NOMO-1 treated with DMSO at 0.1 percent for 48 hours (cell line): Measurements from ENCODE around the gene MORN5.

Source experiments
- DNase-seq: peaks from one replicate; lab custom pipeline; 2025; ENCODE audit not compliant: unreplicated experiment; lab: John Stamatoyannopoulos, UW

MORN5 gene

DNA sequence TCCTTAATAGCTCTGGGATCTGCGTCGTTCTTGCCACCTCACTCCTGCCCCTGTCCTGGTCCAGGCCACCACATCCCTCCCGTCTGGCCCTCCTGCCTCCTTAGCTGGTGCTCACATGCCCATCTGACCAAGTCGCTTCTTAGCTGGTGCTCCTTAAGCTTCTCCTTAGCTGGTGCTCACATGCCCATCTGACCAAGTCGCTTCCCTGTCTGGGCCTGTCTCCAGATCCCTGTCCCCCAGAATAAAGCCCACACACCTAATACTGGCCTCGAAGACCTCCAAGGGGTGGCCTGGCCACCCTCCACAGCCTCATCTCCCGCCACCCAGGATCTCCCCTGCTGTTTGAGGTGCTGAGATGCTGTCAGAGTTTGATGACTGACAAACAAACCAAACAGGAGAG is 35.2 kb upstream of the MORN5 start:
- no peak for DNase-seq

DNA sequence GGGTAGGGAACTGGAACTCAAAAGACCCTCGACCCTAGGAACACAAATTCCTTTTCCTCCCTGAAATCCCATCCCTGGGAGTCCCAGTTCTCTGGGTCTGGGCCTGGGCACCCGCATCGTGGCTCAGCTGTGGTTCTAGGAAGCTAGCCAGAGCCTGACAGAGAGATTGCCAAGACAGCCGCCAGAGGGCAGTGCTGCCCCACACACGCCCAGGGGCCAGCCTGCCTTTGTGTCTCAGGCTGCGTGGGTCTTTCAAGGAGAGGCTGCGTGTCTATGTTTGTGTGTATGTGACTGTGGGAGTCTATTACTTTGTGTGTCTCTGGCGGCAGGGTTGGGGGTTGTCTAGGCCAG is 34.6 kb upstream of the MORN5 start:
- DNase-seq, result peak; percentile 54

DNA sequence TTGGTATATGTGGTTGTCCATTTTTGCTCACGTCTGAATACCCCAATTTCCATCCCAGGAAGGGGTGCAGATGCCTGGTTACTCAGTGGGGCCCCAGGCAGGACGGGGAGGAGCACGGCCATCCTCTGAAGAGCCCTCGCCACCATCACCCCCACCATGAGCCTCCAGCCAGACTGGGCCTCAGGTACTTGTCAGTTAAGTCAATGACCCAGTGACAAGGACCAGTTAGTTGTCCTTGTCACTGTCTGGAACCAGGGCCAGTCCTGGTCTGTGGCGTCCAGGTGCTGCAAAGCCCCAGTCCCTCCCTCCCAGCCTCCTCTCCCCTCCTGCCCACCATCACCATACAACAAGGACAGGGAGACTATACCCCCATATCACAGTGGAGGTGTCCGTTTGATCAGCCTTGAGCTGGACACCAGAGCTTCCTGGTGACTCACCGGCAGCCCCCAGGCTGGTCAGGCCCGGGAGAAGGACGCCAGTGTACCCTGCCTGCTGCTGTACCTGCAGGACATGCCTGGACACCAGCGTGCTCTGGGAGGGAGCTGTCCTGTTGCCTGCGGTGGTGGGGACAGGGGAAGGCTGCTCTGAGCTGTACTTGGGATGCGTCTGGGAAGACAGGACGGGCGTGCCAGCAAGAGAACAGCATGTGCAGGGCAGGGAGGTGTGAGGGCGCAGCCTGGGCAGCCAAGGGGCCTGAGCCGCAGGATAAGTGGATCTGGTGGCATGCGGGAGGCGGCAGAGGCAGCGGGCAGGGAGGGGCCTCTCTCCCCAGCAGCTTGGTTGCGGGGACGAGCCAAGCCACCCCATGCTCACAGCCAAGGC is 34.0 kb upstream of the MORN5 start:
- DNase-seq, result no peak

DNA sequence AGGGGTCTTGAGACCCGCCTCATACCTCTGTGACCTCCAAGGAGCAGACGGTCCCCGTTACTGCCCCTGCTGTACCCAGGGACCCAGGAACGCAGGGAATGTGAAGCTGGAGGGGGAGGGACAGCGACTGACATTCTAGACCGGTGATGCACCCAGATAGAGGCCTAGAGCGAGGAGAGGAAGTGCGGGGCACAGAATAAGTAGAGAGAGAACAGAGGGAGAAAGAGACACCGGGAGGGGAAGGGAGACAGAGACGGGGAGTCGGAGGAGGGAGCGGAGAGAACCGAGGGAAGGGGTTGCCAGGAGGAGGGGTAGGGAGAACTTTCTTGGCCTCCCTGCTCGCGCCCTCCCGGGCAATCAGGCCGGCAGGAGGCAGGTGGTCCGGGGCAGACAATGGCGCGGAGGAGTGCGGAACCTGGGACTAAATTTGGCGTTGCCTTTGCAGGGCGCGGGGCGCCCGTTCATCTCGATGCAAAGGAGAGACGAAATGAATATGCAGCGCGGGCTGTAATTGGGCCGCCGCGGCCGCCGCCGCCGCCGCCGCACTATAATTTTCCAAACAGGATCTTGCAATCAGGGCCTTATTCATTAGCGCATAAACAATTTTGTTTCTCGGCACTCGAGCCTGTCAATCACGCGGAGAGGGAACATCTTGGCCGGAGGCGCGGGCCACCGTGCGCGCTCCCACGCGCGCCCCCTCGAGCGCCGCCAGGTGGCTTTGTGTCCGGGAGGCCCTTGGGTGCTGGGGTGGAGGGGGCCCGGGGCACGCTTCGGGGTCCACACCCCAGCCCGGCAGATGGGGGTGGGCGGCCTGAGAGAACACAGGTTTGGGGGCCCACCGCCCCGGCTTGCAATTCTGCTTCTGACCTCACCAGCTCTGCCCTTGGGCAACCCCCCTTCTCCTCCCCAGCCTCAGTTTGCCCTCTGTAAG is 33.1 kb upstream of the MORN5 start:
- DNase-seq, result no peak

DNA sequence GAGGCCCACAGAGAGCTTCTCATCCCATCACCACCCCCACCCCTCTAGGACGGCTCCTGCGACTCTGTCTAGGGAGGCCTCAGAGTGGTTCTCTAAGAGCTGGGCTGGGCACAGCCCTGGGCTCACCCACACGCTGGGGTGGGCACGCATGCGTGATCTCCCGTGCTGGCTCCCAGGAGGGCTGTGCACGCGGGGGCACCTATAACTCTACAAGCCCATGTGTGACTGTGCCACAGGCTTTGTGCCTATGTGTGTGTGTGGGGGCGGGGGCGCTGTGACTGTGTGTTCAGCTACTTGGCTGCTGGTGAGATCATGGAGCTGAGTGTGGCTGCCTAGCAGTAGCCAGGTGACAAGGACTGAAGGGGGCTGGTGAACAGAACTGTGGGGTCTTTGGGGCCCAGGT is 32.3 kb upstream of the MORN5 start:
- no peak for DNase-seq

DNA sequence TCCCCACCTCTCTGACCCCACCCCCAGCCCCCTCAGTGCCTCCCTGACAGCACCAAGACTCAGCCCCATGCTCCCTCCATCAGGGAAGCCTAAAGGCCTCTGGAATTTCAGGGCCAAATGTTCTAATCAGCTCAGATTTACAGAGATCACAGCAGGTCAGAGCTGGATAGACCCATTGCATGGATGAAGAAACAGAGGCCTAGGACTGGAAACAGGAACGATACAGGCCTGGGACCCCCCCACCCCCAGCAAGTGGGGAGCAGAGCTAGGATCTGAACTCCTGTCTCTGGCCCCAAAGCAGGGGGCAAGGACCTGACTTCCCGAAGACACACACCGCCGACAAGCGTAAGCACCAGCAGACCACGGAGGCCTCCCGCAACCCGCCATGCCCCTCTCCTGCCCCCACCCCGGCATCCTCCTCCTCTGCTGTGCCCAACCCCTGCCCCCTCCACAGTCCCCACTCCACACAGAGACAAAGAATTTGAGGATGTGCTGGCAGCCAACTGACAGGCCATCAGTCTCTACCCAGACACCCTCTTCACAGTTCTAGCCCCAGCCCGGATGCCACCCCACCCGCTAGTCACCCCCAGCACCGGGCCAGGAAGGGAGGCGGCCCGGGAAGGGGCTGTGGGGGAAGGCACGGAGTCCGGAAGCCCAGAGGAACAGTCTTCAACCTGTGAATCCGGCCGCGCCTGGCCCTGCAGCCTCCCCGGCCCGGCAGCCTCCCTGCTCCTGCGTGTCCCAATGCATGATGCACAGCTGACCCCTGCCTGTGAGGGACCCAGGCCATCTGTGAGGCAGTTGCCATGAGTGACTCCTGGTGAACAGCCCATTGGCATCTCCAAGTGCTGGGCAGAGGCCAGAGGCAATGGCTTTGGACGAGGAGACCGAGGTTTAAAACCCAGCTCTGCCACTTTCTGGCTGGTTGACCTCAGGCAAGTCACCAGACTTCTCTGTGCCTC is 31.4 kb upstream of the MORN5 start:
- no peak for DNase-seq

DNA sequence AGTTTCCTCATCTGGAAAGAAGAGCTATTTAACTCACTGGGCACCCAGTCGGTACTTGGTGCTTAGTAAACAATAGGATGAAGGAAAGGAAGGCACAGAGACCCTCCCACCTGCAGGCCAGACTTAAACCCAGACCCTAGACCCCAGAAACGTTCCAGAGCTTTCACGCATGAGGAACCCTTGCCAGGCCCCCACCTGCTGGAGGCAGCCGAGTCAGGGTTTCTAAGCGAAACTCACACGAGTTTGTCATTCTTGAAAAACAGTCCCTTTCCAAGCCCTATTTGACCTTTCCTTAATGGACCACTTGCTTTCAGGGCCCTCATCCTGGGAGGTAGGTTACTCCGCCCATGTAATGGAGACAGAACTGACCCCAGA is 30.8 kb upstream of the MORN5 start:
- DNase-seq, result no peak

DNA sequence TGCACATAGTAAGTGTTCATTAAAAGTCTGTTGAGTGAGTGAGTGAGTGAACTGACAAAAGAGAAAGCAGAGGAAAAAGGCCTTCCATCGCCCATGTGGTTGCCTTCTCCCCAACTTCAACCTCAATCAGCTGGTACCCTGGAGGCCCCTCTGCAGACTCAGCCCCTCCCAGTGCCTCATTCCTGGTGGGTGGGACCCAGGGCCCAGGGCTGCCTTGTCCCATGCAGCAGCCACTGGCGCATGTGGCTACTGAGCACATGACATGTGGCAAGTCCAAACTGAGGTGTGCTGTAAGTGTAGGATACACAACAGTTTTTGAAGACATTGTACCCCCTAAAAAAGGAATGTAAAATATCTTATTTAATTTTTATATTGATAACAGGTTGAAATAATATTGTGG is 29.7 kb upstream of the MORN5 start:
- no peak for DNase-seq

DNA sequence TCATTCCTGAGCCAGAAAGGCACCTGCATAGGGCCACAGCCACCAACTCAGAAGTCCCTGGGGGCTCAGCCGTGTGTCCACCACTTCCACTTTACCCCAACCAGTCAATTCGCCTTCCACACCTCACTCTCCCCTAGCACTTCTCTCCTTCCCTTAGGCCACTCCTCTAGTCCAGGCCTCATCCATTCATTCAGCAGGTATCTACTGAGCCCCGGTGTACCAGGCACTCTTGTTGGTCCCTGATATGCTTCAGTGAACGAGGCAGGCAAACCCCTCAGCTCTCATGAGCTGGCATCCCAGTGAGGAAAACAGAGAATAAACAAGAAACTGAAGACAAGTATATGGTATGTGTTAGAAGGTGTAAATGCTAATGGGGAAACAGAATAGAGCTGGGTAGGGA is 28.9 kb upstream of the MORN5 start:
- DNase-seq, result no peak

DNA sequence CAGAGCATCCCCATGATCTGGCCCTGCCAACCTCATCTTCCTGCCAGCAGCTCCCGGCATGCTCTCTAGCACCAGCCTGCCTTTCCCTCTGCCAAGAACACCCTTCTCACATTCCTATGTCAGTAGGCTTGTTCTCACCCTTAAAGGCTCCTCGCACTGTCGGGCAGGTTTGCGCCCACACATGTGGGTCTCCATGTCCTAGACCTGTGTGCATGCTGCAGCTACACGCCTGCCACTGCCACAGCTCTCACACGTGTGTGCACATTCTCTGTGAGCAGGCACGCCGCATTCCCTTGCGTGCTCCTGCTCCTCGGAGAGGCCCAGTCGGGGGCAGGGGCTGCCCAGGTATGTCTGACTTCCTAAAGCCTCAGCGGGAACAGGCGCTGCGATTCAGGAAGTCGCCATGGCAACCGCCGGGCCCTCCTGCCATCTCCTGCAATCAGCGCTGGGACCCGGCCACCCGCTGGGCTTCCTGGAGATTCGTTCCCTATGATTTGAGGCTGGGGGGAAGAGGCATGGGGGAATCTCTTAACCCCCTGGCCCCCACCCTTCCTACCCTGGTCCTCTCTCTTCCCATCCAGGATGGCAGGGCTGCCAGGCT is 28.2 kb upstream of the MORN5 start:
- no peak for DNase-seq

DNA sequence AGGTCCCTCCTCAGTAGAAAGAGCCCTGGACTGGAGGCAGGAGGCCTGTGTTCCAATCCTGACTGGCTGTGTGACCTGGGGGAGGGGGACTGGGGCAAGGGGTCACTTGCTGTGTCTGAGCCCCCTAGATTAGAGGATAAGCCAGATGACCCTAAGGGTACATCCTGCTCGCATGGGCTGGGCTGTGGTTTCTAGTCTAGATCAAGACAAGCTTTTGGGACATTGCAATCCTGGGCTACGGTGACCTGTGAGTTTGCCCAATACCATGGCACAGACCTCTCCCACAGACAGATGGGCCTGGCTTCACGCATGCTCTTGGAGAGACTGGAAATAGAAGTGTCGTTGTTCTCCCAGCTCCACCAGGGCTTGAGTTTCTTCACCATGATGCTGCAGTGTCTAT is 27.2 kb upstream of the MORN5 start:
- DNase-seq, result no peak

DNA sequence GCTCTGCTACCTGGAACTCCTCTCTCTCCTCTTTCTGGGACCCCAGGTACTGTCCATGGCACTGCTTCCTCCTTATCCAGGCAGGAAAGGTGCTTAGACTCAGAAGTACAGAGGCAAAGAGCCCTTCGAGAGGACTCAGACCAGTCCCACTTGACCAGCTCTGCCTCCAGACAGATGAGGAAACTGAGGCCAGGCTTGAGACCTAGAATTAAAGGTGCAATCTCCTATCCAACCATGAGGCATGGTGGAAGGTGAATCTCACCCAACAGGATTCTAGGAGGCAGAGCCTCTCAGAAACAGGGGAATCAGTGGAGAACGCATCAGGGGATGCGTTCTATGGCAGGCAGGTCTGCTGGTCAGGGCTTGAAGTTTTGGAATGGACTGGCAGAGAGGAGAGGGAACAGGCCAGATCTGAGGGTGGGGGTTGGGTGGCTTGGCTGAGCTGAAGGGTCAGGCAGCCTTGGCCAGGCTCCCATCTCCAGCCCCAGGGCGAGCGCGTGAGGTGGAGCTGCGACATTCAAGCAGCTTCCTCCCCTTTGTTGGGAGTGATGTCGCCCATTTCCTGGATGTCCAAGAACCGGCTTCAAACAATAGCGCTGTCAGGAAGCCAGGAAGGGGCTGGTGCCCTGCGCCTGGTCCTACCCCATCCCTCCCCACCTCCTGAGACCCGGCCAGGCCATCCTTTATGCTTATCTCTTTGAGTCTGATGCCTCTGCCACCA is 26.3 kb upstream of the MORN5 start:
- no peak for DNase-seq

DNA sequence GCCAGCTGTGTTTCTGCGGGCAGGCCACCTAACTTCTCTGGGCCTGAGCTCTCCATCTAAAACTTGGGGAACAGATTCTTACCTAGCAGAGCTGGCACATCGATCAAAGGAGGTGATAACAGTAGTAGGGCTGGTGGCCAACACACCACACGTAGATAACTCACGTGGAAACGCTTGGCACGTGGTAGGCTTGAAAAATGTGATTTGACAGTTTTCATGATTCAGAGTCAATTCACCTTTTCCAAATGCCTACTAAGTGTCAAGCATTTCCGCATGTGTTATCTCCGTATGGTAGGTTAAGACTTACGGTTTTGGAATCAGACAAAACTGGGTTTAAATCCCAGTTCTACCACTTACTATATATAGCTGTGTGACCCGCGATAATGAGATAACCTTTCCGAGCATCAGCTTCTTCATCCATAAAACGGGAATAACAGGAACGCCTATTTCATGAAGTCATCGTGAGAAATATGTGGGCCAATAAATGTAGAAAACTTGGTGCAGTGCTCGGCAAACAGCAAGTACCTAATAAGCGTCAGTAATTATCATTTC is 25.6 kb upstream of the MORN5 start:
- no peak for DNase-seq

DNA sequence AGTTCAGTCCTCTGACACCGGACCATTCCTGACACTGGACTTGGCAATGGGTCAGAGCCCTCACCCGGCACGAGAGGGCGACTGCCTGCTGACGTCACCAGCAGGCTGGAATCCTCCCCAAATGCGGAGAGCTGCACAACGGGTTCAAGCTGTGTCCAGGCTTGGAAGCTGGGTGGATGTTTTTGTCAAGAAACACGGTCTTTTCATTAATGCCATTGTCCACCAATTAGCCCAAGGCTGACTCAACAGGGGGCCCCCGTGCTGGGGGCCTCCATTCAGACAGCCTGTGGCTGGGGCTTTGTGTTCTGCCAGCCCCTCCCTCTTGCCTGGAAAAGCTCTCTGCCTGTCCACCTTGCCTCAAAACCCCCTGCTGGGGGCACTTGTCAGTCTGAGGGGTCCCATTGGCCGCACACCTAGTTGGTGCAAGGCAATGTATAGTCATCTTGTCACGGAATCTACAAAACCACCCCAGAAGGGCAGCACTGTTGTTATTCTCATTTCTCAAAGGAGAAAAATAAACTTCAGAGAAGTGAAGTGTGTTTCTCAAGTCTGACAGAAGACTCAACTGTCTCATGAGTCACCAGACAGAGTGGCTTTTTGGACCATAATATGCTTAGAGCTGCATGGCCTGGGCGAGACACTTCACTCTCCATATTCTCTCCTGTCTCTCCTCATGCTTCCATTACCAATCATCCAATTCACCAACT is 24.7 kb upstream of the MORN5 start:
- no peak for DNase-seq

DNA sequence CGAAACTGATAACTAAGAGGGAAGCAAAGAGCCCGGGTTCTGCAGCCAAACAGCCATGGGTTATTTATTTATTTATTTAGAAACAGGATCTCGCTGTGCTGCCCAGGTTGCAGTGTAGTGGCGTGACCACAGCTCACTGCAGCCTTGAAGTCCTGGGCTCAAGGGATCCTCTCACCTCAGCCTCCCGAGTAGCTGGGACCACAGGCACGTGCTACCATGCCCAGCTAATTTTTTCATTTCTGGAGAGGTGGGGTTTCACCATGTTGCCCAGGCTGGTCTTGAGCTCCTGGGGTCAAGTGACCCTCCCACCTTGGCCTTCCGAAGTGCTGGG is 24.2 kb upstream of the MORN5 start:
- no peak for DNase-seq

DNA sequence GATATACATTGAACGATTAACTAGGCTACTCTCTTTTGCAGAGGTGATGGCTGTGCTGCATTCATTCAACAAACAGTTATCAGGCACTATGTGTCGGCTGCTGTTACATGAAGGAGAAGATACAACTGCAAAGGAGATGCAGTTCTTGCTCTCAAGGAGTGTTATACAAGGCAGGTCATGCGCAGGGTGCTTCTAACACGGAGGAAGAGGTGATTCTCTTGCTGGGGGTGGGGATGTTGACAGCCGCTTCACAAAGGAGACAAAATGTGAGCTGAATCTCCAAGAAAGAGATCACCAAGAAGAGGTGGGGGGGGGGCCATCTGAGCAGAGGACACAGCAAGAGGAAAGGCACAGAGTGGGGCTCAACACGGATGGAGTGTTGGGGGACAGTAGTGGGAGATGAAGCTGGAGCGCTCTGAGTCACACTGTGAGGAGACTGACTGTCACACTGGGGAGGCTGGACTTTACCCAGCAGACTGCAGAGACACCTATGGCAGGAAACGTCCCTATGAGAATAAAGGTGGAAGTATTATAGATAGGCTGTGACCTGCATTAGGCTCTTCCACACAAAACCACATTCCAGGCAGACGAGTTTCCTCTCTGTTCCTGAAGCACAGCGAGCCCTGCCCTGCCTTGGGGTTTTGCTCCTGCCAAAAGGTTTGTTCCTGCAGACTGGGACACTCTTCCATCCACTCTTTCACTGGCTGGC is 21.0 kb upstream of the MORN5 start:
- no peak for DNase-seq

DNA sequence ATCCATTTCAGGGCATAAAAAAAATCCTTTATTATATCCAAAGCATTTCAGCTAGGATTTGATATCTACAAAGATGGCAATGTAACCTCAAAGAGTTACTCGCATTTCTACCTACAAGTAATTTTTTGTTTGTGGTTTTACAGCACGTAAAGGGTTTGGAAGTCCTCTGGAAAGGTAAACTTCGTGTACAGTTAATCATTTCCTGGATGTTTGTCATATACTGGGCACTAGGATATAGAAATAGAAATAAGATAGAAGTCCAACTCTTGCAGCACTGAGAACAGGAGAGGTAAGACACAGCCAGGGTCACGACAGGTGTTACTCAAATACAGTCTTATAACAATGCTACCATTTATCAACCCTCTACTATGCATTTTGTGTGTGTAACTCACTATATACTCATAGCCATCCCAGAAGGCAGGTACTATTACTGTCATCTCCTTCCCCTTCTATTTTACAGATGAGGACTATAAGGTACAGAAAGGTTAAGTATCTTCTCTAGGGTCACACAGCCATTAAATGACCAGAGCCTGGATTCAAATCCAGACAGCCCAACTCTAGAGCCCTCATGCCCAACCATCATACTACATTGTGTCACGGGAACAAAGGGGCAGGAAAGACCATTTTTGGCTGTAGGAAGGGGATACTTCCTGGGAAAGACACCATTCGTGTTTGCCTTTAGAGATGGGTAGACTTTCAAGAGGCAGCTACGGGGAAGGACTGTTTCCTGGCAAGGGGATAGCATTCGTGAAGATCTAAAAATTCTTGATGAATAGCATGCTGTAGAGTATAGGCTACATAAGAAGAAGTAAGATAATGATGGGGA is 19.1 kb upstream of the MORN5 start:
- DNase-seq, result no peak

DNA sequence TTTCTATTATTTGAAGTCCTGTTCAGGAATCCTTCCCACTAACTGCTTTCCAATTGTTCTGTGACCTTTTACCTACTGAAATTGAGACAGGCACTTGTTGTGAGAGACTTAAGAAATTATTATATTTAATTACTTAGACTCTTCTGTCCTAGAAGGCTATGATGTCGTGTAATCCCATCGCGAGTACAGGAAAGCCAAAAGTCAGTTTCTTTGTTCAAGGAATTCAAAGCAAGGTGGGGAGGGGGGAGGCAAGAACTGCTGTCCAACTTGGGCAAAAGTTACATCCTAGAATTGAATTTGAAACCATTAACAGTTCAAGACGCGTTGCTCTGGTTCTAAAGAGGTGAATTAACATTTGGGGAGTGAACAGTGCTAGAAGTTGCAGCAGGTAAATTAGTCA is 18.0 kb upstream of the MORN5 start:
- no peak for DNase-seq
